Neural cell (in vitro differentiated cells): ENCODE data around the gene TMEM168. TPM values are rescaled to one million over a fixed set of nuclear protein-coding genes. Genes with fewer than 3 reads are reported as not detected.

Experiments
- H2AFZ ChIP-seq: fragments of 200-600, 300-800 bp; sonication (generic), shearing (Covaris generic); 2 replicates; pipeline ENCODE4 v1.6.0; 2014; ENCODE audit warnings: low read depth, mild to moderate bottlenecking, antibody characterized with exemption, low read length, moderate library complexity
- H3F3A ChIP-seq: fragments of 200-600 bp; shearing (Covaris generic); 2 replicates; pipeline ENCODE4 v1.6.1; 2016; ENCODE audit warnings: mild to moderate bottlenecking, moderate library complexity, mixed read lengths, antibody characterized with exemption, low read length; ENCODE audit not compliant: insufficient read depth, poor library complexity, severe bottlenecking
- H3K27ac ChIP-seq: fragments of 200-600, 300-800 bp; sonication (generic), shearing (Covaris generic); 2 replicates; pipeline ENCODE4 v1.5.1; 2014; ENCODE audit warnings: mild to moderate bottlenecking, low read length, moderate library complexity
- H3K27me3 ChIP-seq: fragments of 300-800, 200-600 bp; sonication (generic), shearing (Covaris generic); 2 replicates; pipeline ENCODE4 v1.6.0; 2014; ENCODE audit warnings: mild to moderate bottlenecking, low read depth, low read length, moderate library complexity; ENCODE audit not compliant: insufficient read depth
- H3K36me3 ChIP-seq: fragments of 300-800, 200-600 bp; sonication (generic), shearing (Covaris generic); 2 replicates; pipeline ENCODE4 v1.5.1; 2014; ENCODE audit warnings: mild to moderate bottlenecking, antibody characterized with exemption, low read length, moderate library complexity; ENCODE audit not compliant: insufficient read depth
- H3K4me2 ChIP-seq: fragments of 300-800, 200-600 bp; sonication (generic), shearing (Covaris generic); 2 replicates; pipeline ENCODE4 v1.6.0; 2014; ENCODE audit warnings: mild to moderate bottlenecking, low read length
- H3K4me3 ChIP-seq: fragments of 300-800, 200-600 bp; sonication (generic), shearing (Covaris generic); 2 replicates; pipeline ENCODE4 v1.5.1; 2014; ENCODE audit warnings: mild to moderate bottlenecking, low read length, moderate library complexity
- H3K79me2 ChIP-seq: fragments of 200-600 bp; shearing (Covaris generic); replicated peaks from 2 replicates; pipeline ENCODE4 v1.6.0; 2014; ENCODE audit warnings: mild to moderate bottlenecking, low read length, moderate library complexity; ENCODE audit not compliant: insufficient read depth
- H3K9ac ChIP-seq: fragments of 300-800, 200-600 bp; sonication (generic), shearing (Covaris generic); 2 replicates; pipeline ENCODE4 v1.6.1; 2016; ENCODE audit warnings: mild to moderate bottlenecking, low read length, mixed read lengths
- H3K9me2 ChIP-seq: fragments of 200-600 bp; shearing (Covaris generic); 2 replicates; pipeline ENCODE4 v1.6.1; 2016; ENCODE audit warnings: mild to moderate bottlenecking, low read length, mixed read lengths; ENCODE audit not compliant: insufficient read depth
- H3K9me3 ChIP-seq: fragments of 200-600, 300-800 bp; sonication (generic), shearing (Covaris generic); 2 replicates; pipeline ENCODE4 v1.6.1; 2016; ENCODE audit warnings: mild to moderate bottlenecking, mixed run types, low read length, moderate library complexity, mixed read lengths
- H4K20me1 ChIP-seq: fragments of 200-600 bp; shearing (Covaris generic); 2 replicates; pipeline ENCODE4 v1.6.1; 2016; ENCODE audit warnings: mild to moderate bottlenecking, mixed run types; ENCODE audit not compliant: insufficient read depth
- EP300 ChIP-seq: fragments of 450-650 bp; conservative IDR thresholded peaks from 2 replicates; pipeline ENCODE4 v1.6.1; 2014; ENCODE audit warnings: antibody characterized with exemption, mild to moderate bottlenecking, moderate library complexity; ENCODE audit not compliant: poor library complexity, severe bottlenecking
- EZH2 ChIP-seq: fragments of 200-600, 300-800 bp; shearing (Covaris generic), sonication (generic); IDR thresholded peaks from 2 replicates; pipeline ENCODE4 v1.6.1; 2014; ENCODE audit warnings: antibody characterized with exemption, low read length, borderline replicate concordance, mild to moderate bottlenecking; ENCODE audit not compliant: insufficient read depth, poor library complexity, severe bottlenecking
- MXI1 ChIP-seq: fragments of 450-650 bp; conservative IDR thresholded peaks from 2 replicates; pipeline ENCODE4 v1.6.1; 2014; ENCODE audit warnings: antibody characterized with exemption, mild to moderate bottlenecking; ENCODE audit not compliant: poor library complexity, severe bottlenecking
- POLR2AphosphoS5 ChIP-seq: IDR thresholded peaks from 2 replicates; pipeline ENCODE4 v1.6.1; 2012
- RAD21 ChIP-seq: fragments of 450-650 bp; conservative IDR thresholded peaks from 2 replicates; pipeline ENCODE4 v1.6.1; 2014; ENCODE audit warnings: antibody characterized with exemption, mild to moderate bottlenecking, moderate library complexity
- SMC3 ChIP-seq: fragments of 450-650 bp; conservative IDR thresholded peaks from 2 replicates; pipeline ENCODE4 v1.6.1; 2014; ENCODE audit warnings: antibody characterized with exemption, mild to moderate bottlenecking, moderate library complexity; ENCODE audit not compliant: poor library complexity
- TAF1 ChIP-seq: IDR thresholded peaks from 2 replicates; pipeline ENCODE4 v1.6.1; 2012; ENCODE audit warnings: low read depth
- polyA plus RNA-seq: library from polyadenylated mRNA; depleted of rRNA; stranded (reverse); fragments of >200 nt; gene quantifications from 2 replicates; pipeline ENCODE4 v1.2.3, GENCODE V29; 2014
- TF ChIP-seq, protein P1 (sequence below): fragments of 450-650 bp; IDR thresholded peaks from 2 replicates; pipeline ENCODE4 v1.5.1; 2014; ENCODE audit warnings: antibody characterized with exemption, mild to moderate bottlenecking, moderate library complexity; ENCODE audit not compliant: poor library complexity, severe bottlenecking
- TF ChIP-seq, protein P2 (sequence below): IDR thresholded peaks from 2 replicates; pipeline ENCODE4 v1.6.1; 2012; ENCODE audit warnings: borderline replicate concordance

The TMEM168 gene
- polyA plus RNA-seq, 1 donor from 2014 or later, result 21.9 TPM

DNA sequence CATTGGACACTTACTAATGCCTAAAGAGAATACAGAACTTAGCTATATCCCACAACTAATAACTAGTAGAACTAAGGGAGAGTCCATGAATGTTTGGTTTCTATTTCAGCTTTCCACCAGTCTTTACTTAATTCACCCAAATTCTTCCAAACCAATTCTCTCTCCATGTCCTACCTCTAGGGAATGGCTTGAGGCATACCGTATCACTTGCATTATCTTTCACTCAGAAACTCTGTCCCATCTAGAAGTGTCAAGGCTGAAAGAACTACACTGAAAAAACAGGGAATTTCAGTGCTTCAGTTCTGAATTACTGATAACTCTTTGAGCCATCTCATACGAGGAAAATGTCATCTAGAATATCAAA lies 758 bp downstream of the TMEM168 start:
- Histone ChIP-seq H3K9me2 (no peaks in the 10 kb centered on the region), H3K9me3 (no peaks in the 10 kb centered on the region), H3K27me3 (no peaks in the 10 kb centered on the region), H4K20me1 (no peaks in the 10 kb centered on the region), H3K79me2 (no peaks in the 10 kb centered on the region), H3K36me3 (no peaks in the 10 kb centered on the region), H2AFZ (peak overlapping the region; percentile 67), H3K9ac (peak overlapping the region; percentile 62), H3F3A (no peaks in the 10 kb centered on the region), H3K4me2 (peak overlapping the region; percentile 27), H3K27ac (peak overlapping the region; percentile 37), H3K4me3 (peak overlapping the region; percentile 75)
- no peak for TF ChIP-seq EZH2
- TF ChIP-seq, protein P1, sequence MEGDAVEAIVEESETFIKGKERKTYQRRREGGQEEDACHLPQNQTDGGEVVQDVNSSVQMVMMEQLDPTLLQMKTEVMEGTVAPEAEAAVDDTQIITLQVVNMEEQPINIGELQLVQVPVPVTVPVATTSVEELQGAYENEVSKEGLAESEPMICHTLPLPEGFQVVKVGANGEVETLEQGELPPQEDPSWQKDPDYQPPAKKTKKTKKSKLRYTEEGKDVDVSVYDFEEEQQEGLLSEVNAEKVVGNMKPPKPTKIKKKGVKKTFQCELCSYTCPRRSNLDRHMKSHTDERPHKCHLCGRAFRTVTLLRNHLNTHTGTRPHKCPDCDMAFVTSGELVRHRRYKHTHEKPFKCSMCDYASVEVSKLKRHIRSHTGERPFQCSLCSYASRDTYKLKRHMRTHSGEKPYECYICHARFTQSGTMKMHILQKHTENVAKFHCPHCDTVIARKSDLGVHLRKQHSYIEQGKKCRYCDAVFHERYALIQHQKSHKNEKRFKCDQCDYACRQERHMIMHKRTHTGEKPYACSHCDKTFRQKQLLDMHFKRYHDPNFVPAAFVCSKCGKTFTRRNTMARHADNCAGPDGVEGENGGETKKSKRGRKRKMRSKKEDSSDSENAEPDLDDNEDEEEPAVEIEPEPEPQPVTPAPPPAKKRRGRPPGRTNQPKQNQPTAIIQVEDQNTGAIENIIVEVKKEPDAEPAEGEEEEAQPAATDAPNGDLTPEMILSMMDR, result no peak
- no peak for TF ChIP-seq POLR2AphosphoS5
- TF ChIP-seq, protein P2, sequence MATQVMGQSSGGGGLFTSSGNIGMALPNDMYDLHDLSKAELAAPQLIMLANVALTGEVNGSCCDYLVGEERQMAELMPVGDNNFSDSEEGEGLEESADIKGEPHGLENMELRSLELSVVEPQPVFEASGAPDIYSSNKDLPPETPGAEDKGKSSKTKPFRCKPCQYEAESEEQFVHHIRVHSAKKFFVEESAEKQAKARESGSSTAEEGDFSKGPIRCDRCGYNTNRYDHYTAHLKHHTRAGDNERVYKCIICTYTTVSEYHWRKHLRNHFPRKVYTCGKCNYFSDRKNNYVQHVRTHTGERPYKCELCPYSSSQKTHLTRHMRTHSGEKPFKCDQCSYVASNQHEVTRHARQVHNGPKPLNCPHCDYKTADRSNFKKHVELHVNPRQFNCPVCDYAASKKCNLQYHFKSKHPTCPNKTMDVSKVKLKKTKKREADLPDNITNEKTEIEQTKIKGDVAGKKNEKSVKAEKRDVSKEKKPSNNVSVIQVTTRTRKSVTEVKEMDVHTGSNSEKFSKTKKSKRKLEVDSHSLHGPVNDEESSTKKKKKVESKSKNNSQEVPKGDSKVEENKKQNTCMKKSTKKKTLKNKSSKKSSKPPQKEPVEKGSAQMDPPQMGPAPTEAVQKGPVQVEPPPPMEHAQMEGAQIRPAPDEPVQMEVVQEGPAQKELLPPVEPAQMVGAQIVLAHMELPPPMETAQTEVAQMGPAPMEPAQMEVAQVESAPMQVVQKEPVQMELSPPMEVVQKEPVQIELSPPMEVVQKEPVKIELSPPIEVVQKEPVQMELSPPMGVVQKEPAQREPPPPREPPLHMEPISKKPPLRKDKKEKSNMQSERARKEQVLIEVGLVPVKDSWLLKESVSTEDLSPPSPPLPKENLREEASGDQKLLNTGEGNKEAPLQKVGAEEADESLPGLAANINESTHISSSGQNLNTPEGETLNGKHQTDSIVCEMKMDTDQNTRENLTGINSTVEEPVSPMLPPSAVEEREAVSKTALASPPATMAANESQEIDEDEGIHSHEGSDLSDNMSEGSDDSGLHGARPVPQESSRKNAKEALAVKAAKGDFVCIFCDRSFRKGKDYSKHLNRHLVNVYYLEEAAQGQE, result no peak
- TF ChIP-seq EP300, result no peak
- no peak for TF ChIP-seq MXI1
- TF ChIP-seq TAF1, result no peak
- no peak for TF ChIP-seq SMC3
- no peak for TF ChIP-seq RAD21

DNA sequence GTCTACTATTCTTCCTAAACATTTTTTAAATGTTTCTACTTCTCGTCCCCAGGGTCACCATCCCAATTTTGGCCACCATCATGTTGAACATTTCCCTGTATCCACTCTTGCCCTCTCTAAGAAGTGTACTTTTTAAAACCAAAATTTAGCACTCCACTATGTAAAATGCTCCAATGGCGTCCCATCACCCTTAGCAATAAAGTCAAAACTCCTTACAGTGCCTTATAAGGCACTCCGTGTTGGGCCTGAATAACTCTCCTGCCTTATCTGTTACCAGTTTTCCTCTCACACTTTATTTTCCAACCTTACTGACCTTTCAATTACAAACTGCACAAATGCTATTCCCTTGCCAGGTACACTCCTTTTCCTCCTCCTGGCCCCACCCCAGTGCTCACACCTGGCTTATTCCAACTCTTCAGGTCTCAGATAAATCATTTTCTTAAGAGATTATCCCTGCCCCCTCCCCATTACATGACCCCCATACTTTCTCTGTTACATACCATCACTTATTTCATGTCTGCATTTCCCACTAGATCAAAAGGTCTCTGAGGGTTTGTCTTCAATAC lies 1.3 kb downstream of the TMEM168 start:
- no peaks in the 10 kb centered on the region for H3K9me2 ChIP-seq
- TF ChIP-seq, protein P2, result no peak
- TF ChIP-seq, protein P1, result no peak
- TF ChIP-seq POLR2AphosphoS5, result no peak
- TF ChIP-seq TAF1, result no peak
- no peak for TF ChIP-seq RAD21
- no peak for TF ChIP-seq EZH2
- TF ChIP-seq MXI1, result no peak
- no peak for TF ChIP-seq SMC3
- no peak for TF ChIP-seq EP300
- H3K79me2 ChIP-seq, result no peaks in the 10 kb centered on the region
- H2AFZ ChIP-seq, result no peak overlapping the region
- no peaks in the 10 kb centered on the region for H3K36me3 ChIP-seq
- no peak overlapping the region for H3K9ac ChIP-seq
- H4K20me1 ChIP-seq, result no peaks in the 10 kb centered on the region
- peak overlapping the region; percentile 27 for H3K4me2 ChIP-seq
- H3F3A ChIP-seq, result no peaks in the 10 kb centered on the region
- H3K27ac ChIP-seq, result no peak overlapping the region
- H3K27me3 ChIP-seq, result no peaks in the 10 kb centered on the region
- no peaks in the 10 kb centered on the region for H3K9me3 ChIP-seq
- peak overlapping the region; percentile 75 for H3K4me3 ChIP-seq
